Adrenal gland (tissue), 12 donors: Measurements from ENCODE around the gene DYNLRB2. TPM values are rescaled to one million over a fixed set of nuclear protein-coding genes. Genes with fewer than 3 reads are reported as not detected.

Experiments used
- DNase-seq, 7 donors: peaks; one replicate each; pipeline ENCODE4 v3.0.0-alpha.2; 2019 to 2020
- H3K27ac ChIP-seq, 5 donors: fragments of 200-600 bp; sonication (generic) in 4 of 5; 1 replicate in 3 of 5; 2 replicates in 2 of 5; pipeline versions ENCODE4 v1.5.1 to v1.8.0; 2016 to 2020; ENCODE audit warnings: mild to moderate bottlenecking in 1 of 5
- H3K27me3 ChIP-seq: fragments of 200-600 bp; 2 replicates; pipeline ENCODE4 v1.8.0; 2021
- H3K36me3 ChIP-seq, 2 donors: fragments of 200-600 bp; replicated peaks in 1 of 2; 1 replicate in 1 of 2; 2 replicates in 1 of 2; pipeline versions ENCODE4 v1.5.1 to v1.8.0; 2018 to 2022
- H3K4me1 ChIP-seq, 2 donors: fragments of 200-600 bp; replicated peaks in 1 of 2; 1 replicate in 1 of 2; 2 replicates in 1 of 2; pipeline versions ENCODE4 v1.5.1 to v1.8.0; 2018 to 2021
- H3K4me3 ChIP-seq, 4 donors: fragments of 200-600 bp; sonication (generic) in 3 of 4; one replicate each; pipeline ENCODE4 v1.5.1; 2016 to 2018
- H3K9me3 ChIP-seq, 3 donors: fragments of 200-600 bp; sonication (generic) in 1 of 3; replicated peaks in 1 of 3; 1 replicate in 2 of 3; 2 replicates in 1 of 3; pipeline versions ENCODE4 v1.5.1 to v1.8.0; 2016 to 2021
- POLR2A ChIP-seq, 2 donors: fragments of 450-650 bp; IDR thresholded peaks; one replicate each; pipeline ENCODE4 v1.6.1; 2017; ENCODE audit warnings: antibody characterized with exemption in 2 of 2, mild to moderate bottlenecking in 2 of 2, moderate library complexity in 1 of 2
- WGBS, 4 donors: extraction: QIAGEN DNeasy Blood & Tissue Kit in 2 of 4; methylation state at CpG; one replicate each; pipeline versions ENCODE4 v1.1.5 to v1.1.7; 2013 to 2017; 5-methylcytosine and 5-hydroxymethylcytosine counted together
- intact Hi-C, 2 donors: fragments of 100-400 bp; cut with DNase I; formaldehyde crosslinking; loops; one replicate each; pipeline versions ENCODE4 v1.14.1 to v1.15.0; 2022 to 2023
- polyA plus RNA-seq, 3 donors: library from polyadenylated mRNA; stranded (reverse); fragments of 200-250 nt in 2 of 3; fragments of 350-450 nt in 1 of 3; fragmentation: Illumina TruSeq in 1 of 3; extraction: RNeasy Lipid Tissue Mini Kit (QIAGEN cat#74804) in 1 of 3; gene quantifications; one replicate each; pipeline ENCODE4 v1.2.3, GENCODE V29; 2013 to 2014
- total RNA-seq, 9 donors: library from RNA; depleted of rRNA in 4 of 9; stranded (reverse); fragments of >200 nt in 4 of 9; fragments of 120-200 nt in 1 of 9; fragmentation: NEBNext Ultra II Directional in 1 of 9; extraction: Animal tissue kit (Norgen Biotek cat#: 25700) in 1 of 9; gene quantifications; one replicate each; pipeline versions ENCODE4 v1.1.0 to v1.2.4, GENCODE V29; 2013 to 2023
- TF ChIP-seq, protein P1 (sequence below), 6 experiments: fragments of 450-650 bp in 4 of 6; fragments of 200-600 bp in 2 of 6; sonication (generic) in 1 of 6; IDR thresholded peaks; 1 replicate in 5 of 6; 2 replicates in 1 of 6; pipeline versions ENCODE4 v1.5.1 to v1.8.0; 2016 to 2021; ENCODE audit warnings: antibody characterized with exemption in 6 of 6, mild to moderate bottlenecking in 2 of 6, moderate library complexity in 1 of 6
- donor health status: healthy with polysubstance abuse.
- donor health status: Bipolar disorder and iron deficiency.
- donor health status: DM: yes; HTN: yes; CAD: no.
- donor health status: DM: no; HTN: no; CAD: no.
- donor health status: DM: no; HTN: no; CAD: no.
- donor health status: DM: yes; HTN: yes; CAD: no.

Gene DYNLRB2
- total and polyA plus RNA-seq, 12 donors: 1.4 to 6.4 (median 2.7) TPM; not detected in 1

DNA sequence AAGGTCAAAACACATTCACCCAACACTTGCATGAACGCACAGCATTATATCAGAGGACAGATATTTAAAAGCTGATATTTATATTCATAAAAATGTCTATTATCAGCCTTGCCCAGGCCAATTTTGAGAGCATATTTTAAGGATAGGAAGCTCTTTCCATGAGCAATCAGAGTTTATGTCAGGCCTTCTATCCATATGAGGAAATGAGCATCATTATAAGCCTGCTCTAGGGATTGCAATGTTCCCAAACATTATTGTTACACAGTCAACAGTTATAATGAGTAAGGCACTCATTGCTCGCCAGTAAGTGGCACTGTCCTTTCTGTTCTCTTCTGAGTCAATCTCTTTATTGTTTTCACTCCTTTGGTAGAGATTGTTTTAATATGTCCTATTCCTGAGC, 37.7 kb upstream of the DYNLRB2 start:
- no peaks in the 10 kb centered on the region for H3K4me1 ChIP-seq
- no peak overlapping the region for H3K4me3 ChIP-seq
- intact Hi-C loops: no loop called here
- H3K27me3 ChIP-seq: no peaks in the 10 kb centered on the region
- no peaks in the 10 kb centered on the region for H3K9me3 ChIP-seq
- H3K27ac ChIP-seq: no peak overlapping the region
- 55 to 73% (median 61%) methylated on average over 2 of the region's 2 CpGs for WGBS, 4 donors
- no peaks in the 10 kb centered on the region for H3K36me3 ChIP-seq
- no peak for DNase-seq
- no peak for TF ChIP-seq POLR2A (IDR thresholded peaks at IDR 0.05)
- TF ChIP-seq, protein P1, sequence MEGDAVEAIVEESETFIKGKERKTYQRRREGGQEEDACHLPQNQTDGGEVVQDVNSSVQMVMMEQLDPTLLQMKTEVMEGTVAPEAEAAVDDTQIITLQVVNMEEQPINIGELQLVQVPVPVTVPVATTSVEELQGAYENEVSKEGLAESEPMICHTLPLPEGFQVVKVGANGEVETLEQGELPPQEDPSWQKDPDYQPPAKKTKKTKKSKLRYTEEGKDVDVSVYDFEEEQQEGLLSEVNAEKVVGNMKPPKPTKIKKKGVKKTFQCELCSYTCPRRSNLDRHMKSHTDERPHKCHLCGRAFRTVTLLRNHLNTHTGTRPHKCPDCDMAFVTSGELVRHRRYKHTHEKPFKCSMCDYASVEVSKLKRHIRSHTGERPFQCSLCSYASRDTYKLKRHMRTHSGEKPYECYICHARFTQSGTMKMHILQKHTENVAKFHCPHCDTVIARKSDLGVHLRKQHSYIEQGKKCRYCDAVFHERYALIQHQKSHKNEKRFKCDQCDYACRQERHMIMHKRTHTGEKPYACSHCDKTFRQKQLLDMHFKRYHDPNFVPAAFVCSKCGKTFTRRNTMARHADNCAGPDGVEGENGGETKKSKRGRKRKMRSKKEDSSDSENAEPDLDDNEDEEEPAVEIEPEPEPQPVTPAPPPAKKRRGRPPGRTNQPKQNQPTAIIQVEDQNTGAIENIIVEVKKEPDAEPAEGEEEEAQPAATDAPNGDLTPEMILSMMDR (IDR thresholded peaks at IDR 0.05): no peak

DNA sequence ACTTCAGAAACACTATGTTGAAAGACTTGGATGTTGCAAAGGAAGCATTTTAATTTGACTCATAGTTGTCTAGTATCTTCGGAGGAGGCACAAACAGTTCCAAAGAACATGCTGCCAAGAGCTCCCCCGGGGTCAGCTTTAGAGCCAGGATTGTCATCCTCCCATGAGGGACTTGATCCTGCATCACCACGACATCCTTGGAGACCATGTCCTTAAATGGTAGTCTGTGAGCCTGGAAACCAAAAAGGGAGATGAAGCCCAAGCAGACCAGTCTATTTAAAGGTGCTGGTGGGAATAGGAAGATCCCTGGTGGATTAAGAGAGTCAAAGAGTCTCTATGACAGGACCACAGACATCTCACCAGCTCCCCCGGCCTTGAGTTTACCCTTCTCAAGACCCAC, 33.3 kb upstream of the DYNLRB2 start:
- Histone ChIP-seq H3K4me1 (no peaks in the 10 kb centered on the region), H3K4me3 (no peak overlapping the region), H3K27ac (peak overlapping the region in 1 of 5 donors; percentile 33), H3K9me3 (no peaks in the 10 kb centered on the region), H3K36me3 (no peaks in the 10 kb centered on the region), H3K27me3 (no peaks in the 10 kb centered on the region)
- TF ChIP-seq, protein P1 (IDR thresholded peaks at IDR 0.05): no peak
- no peak for TF ChIP-seq POLR2A (IDR thresholded peaks at IDR 0.05)
- WGBS, 4 donors: 59 to 64% (median 61%) methylated on average over 4 of the region's 4 CpGs
- DNase-seq: peak in 6 of 7 donors; percentile 17 to 78 (median 37)
- intact Hi-C loops: no loop called here

DNA sequence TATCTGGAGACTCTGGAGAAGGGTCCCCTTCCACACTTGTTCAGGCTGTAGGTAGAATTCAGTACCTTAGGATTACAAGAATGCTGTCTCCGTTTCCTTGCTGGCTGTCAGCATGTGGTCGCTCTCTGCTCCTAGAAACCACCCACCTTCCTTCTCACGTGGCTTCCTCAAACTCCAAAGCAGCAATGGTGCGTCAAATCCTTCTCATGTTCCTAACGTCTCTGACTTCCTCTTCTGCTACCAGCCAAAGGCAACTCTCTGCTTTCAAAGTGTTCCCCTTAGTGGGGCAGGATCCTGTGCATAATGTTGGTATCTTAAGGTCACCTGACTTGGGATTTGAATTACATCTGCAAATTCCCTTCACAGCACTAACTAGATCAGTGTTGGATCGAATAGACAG, 30.9 kb upstream of the DYNLRB2 start:
- TF ChIP-seq, protein P1 (IDR thresholded peaks at IDR 0.05): no peak
- no peak for TF ChIP-seq POLR2A (IDR thresholded peaks at IDR 0.05)
- Histone ChIP-seq H3K4me3 (no peak overlapping the region), H3K27ac (no peak overlapping the region), H3K4me1 (no peaks in the 10 kb centered on the region), H3K9me3 (no peaks in the 10 kb centered on the region), H3K36me3 (no peaks in the 10 kb centered on the region), H3K27me3 (no peaks in the 10 kb centered on the region)
- WGBS, 4 donors: 43 to 47% (median 47%) methylated on average over 6 of the region's 6 CpGs
- intact Hi-C loops: no loop called here
- no peak for DNase-seq

DNA sequence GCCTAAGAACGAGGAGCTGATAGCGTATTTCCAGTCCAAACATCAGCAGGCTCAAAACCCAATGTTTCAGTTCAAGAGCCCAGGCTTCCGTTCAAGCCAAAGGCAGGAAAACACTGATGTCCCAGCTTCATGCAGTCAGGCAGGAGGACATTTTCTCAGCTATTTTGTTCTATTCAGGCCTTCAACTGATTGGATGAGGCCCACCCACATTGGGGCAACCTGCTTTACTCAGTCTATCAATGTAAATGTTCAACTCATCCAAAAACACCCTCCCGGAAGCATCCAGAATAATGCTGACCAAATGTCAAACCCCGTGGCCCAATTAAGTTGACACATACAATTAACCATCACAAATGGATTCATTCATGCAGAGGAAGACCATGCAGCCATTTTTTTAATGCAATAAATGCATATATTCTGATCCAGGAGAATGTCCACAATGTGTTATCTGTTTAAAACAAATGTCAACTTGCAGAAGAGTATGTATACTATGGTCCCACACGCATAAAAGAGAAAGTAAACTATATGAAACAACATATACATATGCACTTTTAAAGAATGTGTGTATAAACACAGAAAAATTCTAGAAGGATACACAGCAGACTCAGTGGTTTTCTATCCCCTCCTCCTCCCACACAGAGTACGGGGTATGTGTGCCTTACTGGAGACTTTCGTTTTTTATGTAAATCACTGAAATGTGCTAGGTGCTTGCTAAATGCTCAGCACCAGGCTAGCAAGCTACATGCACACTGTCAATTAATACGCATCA, 28.8 kb upstream of the DYNLRB2 start:
- no peak overlapping the region for H3K27ac ChIP-seq
- no peaks in the 10 kb centered on the region for H3K9me3 ChIP-seq
- no peaks in the 10 kb centered on the region for H3K27me3 ChIP-seq
- no peaks in the 10 kb centered on the region for H3K36me3 ChIP-seq
- no peak for DNase-seq
- TF ChIP-seq, protein P1 (IDR thresholded peaks at IDR 0.05): no peak
- no peak for TF ChIP-seq POLR2A (IDR thresholded peaks at IDR 0.05)
- intact Hi-C loops: no loop called here
- H3K4me1 ChIP-seq: no peaks in the 10 kb centered on the region
- no peak overlapping the region for H3K4me3 ChIP-seq
- WGBS, 4 donors: 80 to 88% (median 87%) methylated on average over 9 of the region's 9 CpGs
